ENCODE data around the gene SELENOW. TPM values are rescaled to one million over a fixed set of nuclear protein-coding genes. Genes with fewer than 3 reads are reported as not detected.
"Not testable (repeated sequence)": the region's sequence is repeated elsewhere in the genome, so short reads cannot be mapped to it uniquely, and the experiment has no call there.

Gene SELENOW
- total RNA-seq, 1 donor from 2014 or later = 127 TPM

GRCh38 chr19:47735131-47735530, 43.4 kb upstream of the SELENOW start:
- H3K4me1 Mint-ChIP-seq = no peaks in the 10 kb centered on the region
- no peak overlapping the region for H3K27ac Mint-ChIP-seq
- no peak for DNase-seq (ENCODE audit: low spot score in 2 of 2, unreplicated experiment in 2 of 2)
- H3K4me3 Mint-ChIP-seq = no peak overlapping the region
- no peak for TF ChIP-seq CTCF (IDR thresholded peaks at IDR 0.05; ENCODE audit: unreplicated experiment)
- peaks cover 3% of the 10 kb centered on the region for H3K9me3 Mint-ChIP-seq
- no peaks in the 10 kb centered on the region for H3K27me3 Mint-ChIP-seq (ENCODE audit: low read depth)
- H3K36me3 Mint-ChIP-seq = peaks cover 16% of the 10 kb centered on the region

GRCh38 chr19:47740866-47741519, 37.5 kb upstream of the SELENOW start:
- DNase-seq (ENCODE audit: low spot score in 2 of 2, unreplicated experiment in 2 of 2) = no peak
- Mint-ChIP-seq H3K9me3 (no peaks in the 10 kb centered on the region), H3K4me3 (no peak overlapping the region), H3K36me3 (peaks cover 16% of the 10 kb centered on the region), H3K4me1 (peaks cover 12% of the 10 kb centered on the region), H3K27ac (no peak overlapping the region), H3K27me3 (ENCODE audit: low read depth) (no peaks in the 10 kb centered on the region)
- TF ChIP-seq CTCF (IDR thresholded peaks at IDR 0.05; ENCODE audit: unreplicated experiment) = no peak

GRCh38 chr19:47741544-47742140, 36.9 kb upstream of the SELENOW start:
- Mint-ChIP-seq H3K27me3 (ENCODE audit: low read depth) (no peaks in the 10 kb centered on the region), H3K9me3 (no peaks in the 10 kb centered on the region), H3K36me3 (peaks cover 12% of the 10 kb centered on the region), H3K4me1 (peaks cover 13% of the 10 kb centered on the region), H3K4me3 (no peak overlapping the region), H3K27ac (peak overlapping the region; percentile 97)
- no peak for TF ChIP-seq CTCF (IDR thresholded peaks at IDR 0.05; ENCODE audit: unreplicated experiment)
- DNase-seq (ENCODE audit: low spot score in 2 of 2, unreplicated experiment in 2 of 2) = no peak

GRCh38 chr19:47742634-47743033, 35.9 kb upstream of the SELENOW start:
- Mint-ChIP-seq H3K27ac (peak overlapping the region; percentile 97), H3K27me3 (ENCODE audit: low read depth) (no peaks in the 10 kb centered on the region), H3K36me3 (peaks cover 12% of the 10 kb centered on the region), H3K4me1 (peaks cover 18% of the 10 kb centered on the region), H3K4me3 (peak overlapping the region; percentile 69), H3K9me3 (no peaks in the 10 kb centered on the region)
- TF ChIP-seq CTCF (IDR thresholded peaks at IDR 0.05; ENCODE audit: unreplicated experiment) = no peak
- no peak for DNase-seq (ENCODE audit: low spot score in 2 of 2, unreplicated experiment in 2 of 2)

GRCh38 chr19:47745010-47745901, 33.2 kb upstream of the SELENOW start, which contains the start of gene NOP53:
Gene NOP53 (plus strand): TSS chr19:47745546. CDS start chr19:47745560, 14 bp downstream.
- TF ChIP-seq CTCF (IDR thresholded peaks at IDR 0.05; ENCODE audit: unreplicated experiment) = no peak
- no peaks in the 10 kb centered on the region for H3K27me3 Mint-ChIP-seq (ENCODE audit: low read depth)

GRCh38 chr19:47746129-47746528, 32.4 kb upstream of the SELENOW start:
- not testable (repeated sequence) for H3K27me3 Mint-ChIP-seq (ENCODE audit: low read depth); DNase-seq (ENCODE audit: low spot score in 2 of 2, unreplicated experiment in 2 of 2); H3K9me3 Mint-ChIP-seq
- H3K4me1 Mint-ChIP-seq = peaks cover 21% of the 10 kb centered on the region
- peak overlapping the region; percentile 99 for H3K4me3 Mint-ChIP-seq
- peak overlapping the region; percentile 99 for H3K27ac Mint-ChIP-seq
- H3K36me3 Mint-ChIP-seq = peaks cover 24% of the 10 kb centered on the region

More at GRCh38 chr19:47745010-47745901, 33.2 kb upstream of the SELENOW start, which contains the start of gene NOP53:
- H3K36me3 Mint-ChIP-seq = peaks cover 23% of the 10 kb centered on the region
- H3K9me3 Mint-ChIP-seq = no peaks in the 10 kb centered on the region
- H3K27ac Mint-ChIP-seq = peak within 1 kb of the TSS; percentile 99
- peaks cover 21% of the 10 kb centered on the region for H3K4me1 Mint-ChIP-seq
- DNase-seq (ENCODE audit: low spot score in 2 of 2, unreplicated experiment in 2 of 2) = peak; percentile 95 to 97
- H3K4me3 Mint-ChIP-seq = peak within 1 kb of the TSS; percentile 99
